ENCODE results near the gene MAP3K14. TPM values are rescaled to one million over a fixed set of nuclear protein-coding genes. Genes with fewer than 3 reads are reported as not detected.

Gene MAP3K14
- total RNA-seq, 4 donors from 2014 or later = 4.1 to 21.7 (median 6.2) TPM

DNA sequence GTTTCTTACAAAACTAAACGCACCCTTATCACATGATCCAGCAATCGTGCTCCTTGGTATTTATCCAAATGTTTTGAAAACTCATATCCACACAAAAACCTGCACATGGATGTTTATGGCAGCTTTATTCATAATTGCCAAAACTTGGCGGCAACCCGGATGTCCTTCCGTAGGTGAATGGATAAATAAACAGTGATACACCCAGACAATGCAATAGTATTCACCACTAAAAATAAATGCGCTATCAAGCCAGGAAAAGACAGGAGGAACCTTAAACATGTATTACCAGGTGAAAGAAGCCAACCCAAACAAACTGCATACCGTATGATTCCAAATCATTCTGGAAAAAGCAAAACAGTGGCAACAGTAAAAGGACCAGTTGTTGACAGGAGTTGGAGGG lies 64.9 kb downstream of the MAP3K14 start:
- Histone ChIP-seq H3K4me3 (replicated peaks in 1 of 3) (no peak overlapping the region), H3K9me3 (no peaks in the 10 kb centered on the region), H3K27me3 (no peaks in the 10 kb centered on the region), H3K27ac (no peak overlapping the region), H3K36me3 (no peaks in the 10 kb centered on the region), H3K4me1 (peaks cover 11 to 13% of the 10 kb centered on the region in 2 donors)
- no peak for DNase-seq
- no peak for TF ChIP-seq POLR2A (IDR thresholded peaks at IDR 0.05)
- TF ChIP-seq, protein P1, sequence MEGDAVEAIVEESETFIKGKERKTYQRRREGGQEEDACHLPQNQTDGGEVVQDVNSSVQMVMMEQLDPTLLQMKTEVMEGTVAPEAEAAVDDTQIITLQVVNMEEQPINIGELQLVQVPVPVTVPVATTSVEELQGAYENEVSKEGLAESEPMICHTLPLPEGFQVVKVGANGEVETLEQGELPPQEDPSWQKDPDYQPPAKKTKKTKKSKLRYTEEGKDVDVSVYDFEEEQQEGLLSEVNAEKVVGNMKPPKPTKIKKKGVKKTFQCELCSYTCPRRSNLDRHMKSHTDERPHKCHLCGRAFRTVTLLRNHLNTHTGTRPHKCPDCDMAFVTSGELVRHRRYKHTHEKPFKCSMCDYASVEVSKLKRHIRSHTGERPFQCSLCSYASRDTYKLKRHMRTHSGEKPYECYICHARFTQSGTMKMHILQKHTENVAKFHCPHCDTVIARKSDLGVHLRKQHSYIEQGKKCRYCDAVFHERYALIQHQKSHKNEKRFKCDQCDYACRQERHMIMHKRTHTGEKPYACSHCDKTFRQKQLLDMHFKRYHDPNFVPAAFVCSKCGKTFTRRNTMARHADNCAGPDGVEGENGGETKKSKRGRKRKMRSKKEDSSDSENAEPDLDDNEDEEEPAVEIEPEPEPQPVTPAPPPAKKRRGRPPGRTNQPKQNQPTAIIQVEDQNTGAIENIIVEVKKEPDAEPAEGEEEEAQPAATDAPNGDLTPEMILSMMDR (IDR thresholded peaks at IDR 0.05) = no peak
- intact Hi-C loops (cut with DNase I) = no loop called here
- 67 to 79% methylated on average over 7 of the region's 7 CpGs for WGBS, 2 donors

DNA sequence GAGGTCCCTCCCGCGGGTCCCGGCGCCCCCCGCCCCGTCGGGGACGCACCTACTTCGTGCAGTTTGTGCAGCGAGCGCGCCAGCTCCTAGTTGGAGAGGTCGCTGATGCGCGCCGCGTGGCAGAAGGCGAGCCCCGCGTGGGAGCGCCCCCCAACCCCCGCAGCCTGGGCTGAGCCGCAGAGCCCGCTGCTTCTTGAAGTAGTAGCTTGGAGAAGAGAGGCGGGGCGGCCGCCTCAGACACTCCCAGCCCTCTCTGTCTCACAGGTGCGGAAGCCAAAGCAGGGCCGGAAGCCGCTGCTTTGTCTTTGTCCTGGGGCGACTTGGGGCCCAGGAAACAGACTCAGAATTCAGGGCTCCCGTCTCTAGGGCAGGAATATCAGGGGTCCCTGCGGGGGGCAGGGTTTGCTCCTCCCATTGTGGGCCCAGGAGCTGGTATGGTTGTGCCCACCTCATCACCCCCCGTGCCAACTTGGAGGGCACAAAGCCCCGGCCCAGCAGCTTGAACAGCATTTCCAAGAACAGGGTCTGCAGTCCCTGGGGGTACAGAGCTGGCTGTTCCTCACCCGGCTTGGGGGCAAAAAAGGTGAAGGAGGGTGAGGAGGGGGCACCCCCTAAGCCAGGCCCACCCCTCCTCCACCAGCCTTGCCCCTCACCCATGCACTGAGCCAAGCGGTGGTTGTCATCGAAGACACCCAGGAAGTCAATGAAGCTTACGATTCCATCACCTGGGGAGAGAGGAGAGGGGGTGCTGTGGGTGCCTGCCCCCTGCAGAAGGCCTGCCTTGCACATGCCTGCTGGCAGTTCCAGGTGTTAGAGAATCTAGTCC lies 68.5 kb downstream of the MAP3K14 start:
- Histone ChIP-seq H3K36me3 (no peaks in the 10 kb centered on the region), H3K27me3 (no peaks in the 10 kb centered on the region), H3K4me3 (replicated peaks in 1 of 3) (peak overlapping the region; percentile 18 to 81 (median 51)), H3K27ac (peak overlapping the region; percentile 42 to 72 (median 50)), H3K9me3 (no peaks in the 10 kb centered on the region), H3K4me1 (peaks cover 17 to 18% of the 10 kb centered on the region in 2 donors)
- 14 to 18% methylated on average over 11 to 14 of the region's 39 CpGs for WGBS, 2 donors
- DNase-seq = peak; percentile 75 to 80
- TF ChIP-seq, protein P1 (IDR thresholded peaks at IDR 0.05) = no peak
- TF ChIP-seq POLR2A (IDR thresholded peaks at IDR 0.05) = peak in 1 of 2 donors; percentile 2
- intact Hi-C loops (cut with DNase I) = no loop called here

DNA sequence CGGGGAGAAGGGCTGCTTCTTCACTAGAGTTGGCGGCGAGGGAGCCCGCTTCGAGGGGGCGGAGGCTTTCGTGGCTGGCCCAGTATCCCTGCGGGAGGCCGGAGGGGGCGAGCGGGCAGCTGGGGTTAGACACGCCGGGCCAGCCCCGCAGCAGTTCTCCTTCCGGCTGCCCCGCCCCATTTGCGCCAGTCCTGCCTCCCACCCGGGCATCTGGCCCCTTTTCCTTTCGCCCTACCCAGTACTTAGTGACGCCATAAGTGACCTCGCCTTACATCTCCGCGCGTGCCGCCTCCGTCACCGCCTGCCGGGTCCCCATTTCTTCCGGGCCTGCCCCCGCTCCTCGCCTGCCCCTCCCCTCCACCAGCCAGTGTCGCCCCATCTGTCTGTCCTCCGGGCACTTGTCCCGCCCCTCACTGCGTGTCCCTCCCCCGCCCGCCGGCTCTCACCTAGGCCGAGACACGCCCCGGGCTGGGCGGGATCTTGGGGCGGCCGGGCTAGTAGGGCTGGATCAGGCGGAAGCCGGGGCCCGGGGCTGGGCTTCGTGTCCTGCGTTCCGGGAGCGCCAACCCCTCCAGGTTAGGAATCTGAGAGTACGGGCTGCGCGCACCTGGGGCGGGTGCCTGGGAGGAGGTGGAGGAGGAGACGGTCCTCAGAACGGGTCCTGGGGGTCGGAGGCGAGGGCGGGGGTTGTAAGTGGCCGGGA lies 69.2 kb downstream of the MAP3K14 start:
- Histone ChIP-seq H3K4me1 (peaks cover 17 to 18% of the 10 kb centered on the region in 2 donors), H3K27me3 (no peaks in the 10 kb centered on the region), H3K36me3 (no peaks in the 10 kb centered on the region), H3K9me3 (no peaks in the 10 kb centered on the region), H3K27ac (peak overlapping the region; percentile 50 to 72 (median 55)), H3K4me3 (replicated peaks in 1 of 3) (peak overlapping the region; percentile 18 to 81 (median 51))
- TF ChIP-seq, protein P1 (IDR thresholded peaks at IDR 0.05) = no peak
- peak; percentile 17 to 81 for TF ChIP-seq POLR2A (IDR thresholded peaks at IDR 0.05)
- DNase-seq = peak; percentile 99
- 2 to 3% methylated on average over 32 to 36 of the region's 61 CpGs for WGBS, 2 donors
- intact Hi-C loops (cut with DNase I) = no loop called here

DNA sequence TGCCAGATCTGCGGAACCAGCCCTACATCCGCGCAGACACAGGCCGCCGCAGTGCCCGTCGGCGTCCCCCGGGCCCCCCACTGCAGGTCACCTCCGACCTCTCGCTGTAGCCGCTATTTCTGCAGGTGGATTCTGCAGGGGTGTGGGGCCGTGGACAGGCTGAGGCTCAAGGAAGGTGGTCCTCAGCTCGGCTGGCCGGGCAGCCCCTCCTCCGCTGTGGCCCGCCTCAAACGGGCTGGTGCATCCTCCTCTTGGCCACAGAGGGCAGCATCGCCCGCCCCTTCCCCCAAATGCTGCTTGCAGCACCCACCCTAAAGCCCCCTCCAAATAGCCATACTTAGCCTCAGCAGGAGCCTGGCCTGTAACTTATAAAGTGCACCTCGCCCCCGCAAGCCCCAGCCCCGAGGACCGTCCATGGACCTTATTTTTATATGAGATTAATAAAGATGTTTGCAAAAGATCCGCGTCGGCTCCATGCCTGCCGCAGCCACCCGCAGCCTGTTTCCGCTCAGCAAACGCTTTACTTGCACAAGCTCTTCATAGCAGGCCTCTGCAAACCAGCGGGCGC lies 69.9 kb downstream of the MAP3K14 start:
- Histone ChIP-seq H3K36me3 (no peaks in the 10 kb centered on the region), H3K4me3 (replicated peaks in 1 of 3) (peak overlapping the region in 2 of 3 donors; percentile 18 to 51), H3K4me1 (peaks cover 18 to 20% of the 10 kb centered on the region in 2 donors), H3K27ac (peak overlapping the region; percentile 43 to 72 (median 55)), H3K27me3 (no peaks in the 10 kb centered on the region), H3K9me3 (no peaks in the 10 kb centered on the region)
- 0 to 2% methylated on average over 5 to 24 of the region's 33 CpGs for WGBS, 2 donors
- intact Hi-C loops (cut with DNase I) = no loop called here
- DNase-seq = peak; percentile 32 to 46
- no peak for TF ChIP-seq POLR2A (IDR thresholded peaks at IDR 0.05)
- TF ChIP-seq, protein P1 (IDR thresholded peaks at IDR 0.05) = peak in 4 of 6 experiments; percentile 16 to 47 (median 23)

Data from thyroid gland (tissue), 4 donors.